Progenitor cell of endocrine pancreas (in vitro differentiated cells): ENCODE data around the gene REX1BD. TPM values are rescaled to one million over a fixed set of nuclear protein-coding genes. Genes with fewer than 3 reads are reported as not detected.

Source experiments
- DNase-seq: peaks from one replicate; pipeline ENCODE4 v3.0.0; 2021; ENCODE audit warnings: low spot score; ENCODE audit not compliant: unreplicated experiment
- H3K27ac Mint-ChIP-seq: 2 replicates; pipeline ENCODE4 v1.8.0; 2021; ENCODE audit warnings: mild to moderate bottlenecking, moderate library complexity, mixed read lengths
- H3K27me3 Mint-ChIP-seq: 2 replicates; pipeline ENCODE4 v1.8.0; 2021; ENCODE audit warnings: mixed read lengths
- H3K36me3 Mint-ChIP-seq: 2 replicates; pipeline ENCODE4 v1.8.0; 2022; ENCODE audit warnings: mixed read lengths; ENCODE audit not compliant: insufficient read depth
- H3K4me1 Mint-ChIP-seq: 2 replicates; pipeline ENCODE4 v1.8.0; 2021; ENCODE audit warnings: low read depth, mixed read lengths
- H3K4me3 Mint-ChIP-seq: 2 replicates; pipeline ENCODE4 v1.8.0; 2021; ENCODE audit warnings: low read depth, mild to moderate bottlenecking, moderate library complexity, mixed read lengths
- H3K9me3 Mint-ChIP-seq: 2 replicates; pipeline ENCODE4 v1.8.0; 2021; ENCODE audit warnings: low read depth, mixed read lengths
- total RNA-seq: library from RNA; stranded (reverse); gene quantifications from 2 replicates; pipeline ENCODE4 v1.2.1, GENCODE V29; 2021
- TF ChIP-seq, protein P1 (sequence below): fragments of 200-600 bp; sonication (generic); IDR thresholded peaks from one replicate; pipeline ENCODE4 v1.5.0; 2021; ENCODE audit warnings: antibody characterized with exemption, mild to moderate bottlenecking; ENCODE audit not compliant: unreplicated experiment

REX1BD gene
- total RNA-seq, 1 donor from 2014 or later = 66.5 TPM

DNA sequence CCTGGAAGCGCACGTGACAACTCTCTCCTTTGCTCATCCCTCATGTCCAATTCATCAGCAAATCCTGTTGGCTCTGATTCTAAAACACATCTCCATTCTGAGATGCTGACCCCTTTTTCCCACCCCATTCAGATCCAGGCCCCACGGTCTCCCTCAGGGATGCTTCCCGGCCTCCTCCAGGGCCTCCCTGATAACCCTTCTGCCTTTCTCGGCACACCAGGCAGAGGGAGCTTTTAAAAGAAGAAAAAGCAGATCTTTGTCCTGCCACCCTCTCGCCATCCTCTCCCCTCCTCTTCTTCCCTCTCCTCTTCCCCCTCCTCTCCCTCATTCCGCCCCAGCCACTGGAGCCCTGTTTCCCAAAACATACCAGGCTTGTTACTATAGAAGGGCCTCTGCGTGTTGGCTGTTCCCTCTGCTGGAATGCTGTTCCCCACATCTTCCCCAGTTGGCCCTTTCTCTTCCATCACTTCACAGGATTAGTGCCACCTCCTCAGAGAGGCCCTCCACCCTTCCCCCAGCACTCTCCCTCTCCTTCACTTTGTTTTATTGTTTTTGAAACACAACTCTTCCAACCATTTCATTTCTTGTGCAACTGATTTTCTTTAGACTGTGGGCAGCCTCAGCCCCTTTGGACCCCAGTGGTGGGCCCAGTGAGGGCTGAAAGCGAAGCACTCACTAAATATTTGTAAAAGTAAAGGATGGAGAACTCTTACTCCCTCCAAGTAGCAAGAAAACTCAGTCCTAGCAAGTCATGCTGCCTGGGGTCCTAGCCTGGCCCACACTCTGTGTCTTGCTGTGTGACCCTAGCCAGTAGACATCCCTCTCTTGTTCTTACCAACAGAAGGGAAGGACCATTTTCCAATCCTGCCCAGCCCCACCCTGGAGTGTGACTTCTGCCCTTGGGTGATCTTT, 20.5 kb downstream of the REX1BD start:
- Mint-ChIP-seq H3K27me3 (peaks cover 67% of the 10 kb centered on the region), H3K27ac (no peak overlapping the region)

DNA sequence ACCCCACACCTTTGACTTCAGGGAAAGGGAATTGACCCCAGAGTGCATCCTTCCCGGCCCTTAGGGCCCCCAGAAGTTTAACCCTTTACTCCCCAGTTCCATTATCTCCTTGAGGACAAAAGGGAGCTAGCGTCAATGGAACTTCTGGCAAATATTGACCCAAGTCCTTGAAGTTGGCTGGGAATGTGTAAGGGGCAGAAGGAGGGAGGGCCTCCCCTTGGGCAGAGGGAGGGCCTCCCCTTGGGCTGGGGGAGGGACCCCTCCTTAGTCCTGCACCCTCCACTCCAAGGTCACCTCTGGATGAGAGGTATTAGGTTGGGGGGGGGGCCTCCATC, 21.1 kb downstream of the REX1BD start:
- no peaks in the 10 kb centered on the region for H3K9me3 Mint-ChIP-seq
- H3K4me1 Mint-ChIP-seq = peaks cover 27% of the 10 kb centered on the region
- TF ChIP-seq, protein P1, sequence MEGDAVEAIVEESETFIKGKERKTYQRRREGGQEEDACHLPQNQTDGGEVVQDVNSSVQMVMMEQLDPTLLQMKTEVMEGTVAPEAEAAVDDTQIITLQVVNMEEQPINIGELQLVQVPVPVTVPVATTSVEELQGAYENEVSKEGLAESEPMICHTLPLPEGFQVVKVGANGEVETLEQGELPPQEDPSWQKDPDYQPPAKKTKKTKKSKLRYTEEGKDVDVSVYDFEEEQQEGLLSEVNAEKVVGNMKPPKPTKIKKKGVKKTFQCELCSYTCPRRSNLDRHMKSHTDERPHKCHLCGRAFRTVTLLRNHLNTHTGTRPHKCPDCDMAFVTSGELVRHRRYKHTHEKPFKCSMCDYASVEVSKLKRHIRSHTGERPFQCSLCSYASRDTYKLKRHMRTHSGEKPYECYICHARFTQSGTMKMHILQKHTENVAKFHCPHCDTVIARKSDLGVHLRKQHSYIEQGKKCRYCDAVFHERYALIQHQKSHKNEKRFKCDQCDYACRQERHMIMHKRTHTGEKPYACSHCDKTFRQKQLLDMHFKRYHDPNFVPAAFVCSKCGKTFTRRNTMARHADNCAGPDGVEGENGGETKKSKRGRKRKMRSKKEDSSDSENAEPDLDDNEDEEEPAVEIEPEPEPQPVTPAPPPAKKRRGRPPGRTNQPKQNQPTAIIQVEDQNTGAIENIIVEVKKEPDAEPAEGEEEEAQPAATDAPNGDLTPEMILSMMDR = no peak
- no peak overlapping the region for H3K27ac Mint-ChIP-seq
- H3K36me3 Mint-ChIP-seq = no peaks in the 10 kb centered on the region
- H3K4me3 Mint-ChIP-seq = no peak overlapping the region
- peaks cover 67% of the 10 kb centered on the region for H3K27me3 Mint-ChIP-seq
- DNase-seq = no peak

More for the DNA sequence above, 20.5 kb downstream of the REX1BD start:
- no peak for DNase-seq
- no peaks in the 10 kb centered on the region for H3K36me3 Mint-ChIP-seq
- TF ChIP-seq, protein P1 = no peak
- no peaks in the 10 kb centered on the region for H3K9me3 Mint-ChIP-seq
- H3K4me3 Mint-ChIP-seq = no peak overlapping the region
- H3K4me1 Mint-ChIP-seq = peaks cover 27% of the 10 kb centered on the region

DNA sequence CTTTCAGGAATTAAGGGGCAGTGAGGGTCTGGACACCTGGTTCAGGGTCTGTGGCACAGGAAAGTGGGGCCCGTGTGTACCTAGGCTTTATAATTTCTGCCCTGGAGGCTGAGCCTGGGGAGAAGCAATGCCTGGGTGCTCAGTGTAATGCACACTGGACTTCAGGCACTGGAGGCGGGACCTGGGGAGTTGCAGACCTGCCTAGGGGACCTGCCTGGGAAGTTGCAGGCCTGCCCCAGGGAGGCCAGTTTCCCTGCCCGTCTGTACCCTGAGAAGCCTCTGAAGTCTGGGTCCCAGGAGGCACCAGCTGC, 21.6 kb downstream of the REX1BD start:
- no peak for DNase-seq
- H3K4me1 Mint-ChIP-seq = peaks cover 27% of the 10 kb centered on the region
- no peaks in the 10 kb centered on the region for H3K36me3 Mint-ChIP-seq
- no peak overlapping the region for H3K4me3 Mint-ChIP-seq
- peaks cover 67% of the 10 kb centered on the region for H3K27me3 Mint-ChIP-seq
- H3K9me3 Mint-ChIP-seq = no peaks in the 10 kb centered on the region
- TF ChIP-seq, protein P1 = no peak
- H3K27ac Mint-ChIP-seq = no peak overlapping the region

DNA sequence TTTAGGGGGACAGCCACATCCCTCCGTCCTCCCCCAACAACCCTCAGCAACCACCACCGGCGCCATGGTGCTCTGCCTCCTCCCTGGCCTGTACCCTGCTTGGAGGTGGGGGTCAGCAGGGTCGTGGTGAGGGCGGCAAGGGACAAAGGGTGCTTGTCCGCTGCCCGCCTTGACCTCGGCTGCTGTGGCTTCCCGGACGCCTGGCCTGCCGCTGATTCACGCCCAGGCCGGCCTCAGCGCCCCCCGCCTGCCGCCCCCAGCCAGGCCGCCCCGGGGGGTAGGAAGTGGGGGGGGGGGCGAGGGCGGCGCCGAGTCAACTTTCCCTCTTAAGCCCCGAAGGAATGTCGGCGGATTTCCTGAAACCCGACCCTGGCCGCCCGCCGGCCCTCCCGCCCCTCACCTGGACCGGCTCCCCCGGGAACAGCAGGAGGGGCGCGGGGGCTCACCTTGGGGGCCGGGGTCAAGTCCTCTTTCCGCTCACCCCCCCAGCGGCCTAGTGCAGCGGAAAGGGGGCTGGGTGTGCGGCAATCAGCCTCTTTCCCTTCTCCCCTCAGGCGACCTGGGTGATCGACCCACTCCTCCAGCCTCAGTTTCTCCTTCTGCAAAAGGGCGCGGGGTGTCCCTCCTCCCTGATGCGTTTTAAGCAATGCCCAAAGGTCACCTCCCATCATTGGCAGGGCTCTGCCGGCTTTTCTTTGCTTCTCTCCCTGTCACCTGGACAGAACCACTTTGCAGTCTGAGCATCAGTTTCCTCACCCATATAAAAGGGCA, 22.1 kb downstream of the REX1BD start:
- Mint-ChIP-seq H3K4me1 (peaks cover 24% of the 10 kb centered on the region), H3K9me3 (no peaks in the 10 kb centered on the region), H3K27ac (peak overlapping the region; percentile 62)

More for the DNA sequence above, 22.1 kb downstream of the REX1BD start:
- H3K36me3 Mint-ChIP-seq = no peaks in the 10 kb centered on the region
- H3K4me3 Mint-ChIP-seq = peak overlapping the region; percentile 62
- TF ChIP-seq, protein P1 = no peak
- H3K27me3 Mint-ChIP-seq = peaks cover 66% of the 10 kb centered on the region
- no peak for DNase-seq
